ENCODE results near the gene EEIG2.

EEIG2 gene

DNA sequence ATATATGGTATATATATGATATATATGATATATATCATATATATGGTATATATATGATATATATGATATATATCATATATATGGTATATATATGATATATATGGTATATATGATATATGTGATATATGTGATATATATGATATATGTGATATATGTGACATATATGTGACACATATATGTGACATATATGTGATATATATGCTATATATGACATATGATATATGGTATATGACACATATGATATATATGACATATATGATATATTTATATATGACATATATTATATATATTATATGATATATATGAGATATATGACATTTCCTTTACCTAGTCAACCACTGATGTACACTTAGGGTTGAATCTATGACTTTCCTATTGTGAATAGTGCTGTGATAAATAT, 36.1 kb upstream of the EEIG2 start:
- TF ChIP-seq, protein P1, sequence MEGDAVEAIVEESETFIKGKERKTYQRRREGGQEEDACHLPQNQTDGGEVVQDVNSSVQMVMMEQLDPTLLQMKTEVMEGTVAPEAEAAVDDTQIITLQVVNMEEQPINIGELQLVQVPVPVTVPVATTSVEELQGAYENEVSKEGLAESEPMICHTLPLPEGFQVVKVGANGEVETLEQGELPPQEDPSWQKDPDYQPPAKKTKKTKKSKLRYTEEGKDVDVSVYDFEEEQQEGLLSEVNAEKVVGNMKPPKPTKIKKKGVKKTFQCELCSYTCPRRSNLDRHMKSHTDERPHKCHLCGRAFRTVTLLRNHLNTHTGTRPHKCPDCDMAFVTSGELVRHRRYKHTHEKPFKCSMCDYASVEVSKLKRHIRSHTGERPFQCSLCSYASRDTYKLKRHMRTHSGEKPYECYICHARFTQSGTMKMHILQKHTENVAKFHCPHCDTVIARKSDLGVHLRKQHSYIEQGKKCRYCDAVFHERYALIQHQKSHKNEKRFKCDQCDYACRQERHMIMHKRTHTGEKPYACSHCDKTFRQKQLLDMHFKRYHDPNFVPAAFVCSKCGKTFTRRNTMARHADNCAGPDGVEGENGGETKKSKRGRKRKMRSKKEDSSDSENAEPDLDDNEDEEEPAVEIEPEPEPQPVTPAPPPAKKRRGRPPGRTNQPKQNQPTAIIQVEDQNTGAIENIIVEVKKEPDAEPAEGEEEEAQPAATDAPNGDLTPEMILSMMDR (IDR thresholded peaks at IDR 0.05; ENCODE audit: control insufficient read depth, extremely low read depth, insufficient read depth), result no peak
- no peak overlapping the region for H3K4me3 ChIP-seq (ENCODE audit: low read depth, low read length)
- DNase-seq (ENCODE audit: low read depth), result no peak

DNA sequence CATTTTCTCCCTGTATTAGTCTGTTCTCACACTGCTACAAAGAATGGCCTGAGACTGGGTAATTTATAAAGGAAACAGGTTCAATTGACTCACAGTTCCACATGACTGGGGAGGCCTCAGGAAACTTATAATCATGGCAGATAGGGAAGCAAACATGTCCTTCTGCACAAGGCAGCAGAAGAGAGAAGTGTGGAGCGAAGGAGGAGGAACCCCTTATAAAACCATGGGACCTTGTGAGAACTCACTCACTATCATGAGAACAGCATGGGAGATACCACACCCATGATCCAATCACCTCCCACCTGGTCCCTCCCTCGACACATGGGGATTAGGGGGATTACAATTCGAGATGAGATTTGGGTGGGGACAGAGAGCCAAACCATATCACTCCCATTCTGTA, 35.2 kb upstream of the EEIG2 start:
- no peak for DNase-seq (ENCODE audit: low read depth)
- H3K4me3 ChIP-seq (ENCODE audit: low read depth, low read length), result no peak overlapping the region
- TF ChIP-seq, protein P1 (IDR thresholded peaks at IDR 0.05; ENCODE audit: control insufficient read depth, extremely low read depth, insufficient read depth), result no peak

DNA sequence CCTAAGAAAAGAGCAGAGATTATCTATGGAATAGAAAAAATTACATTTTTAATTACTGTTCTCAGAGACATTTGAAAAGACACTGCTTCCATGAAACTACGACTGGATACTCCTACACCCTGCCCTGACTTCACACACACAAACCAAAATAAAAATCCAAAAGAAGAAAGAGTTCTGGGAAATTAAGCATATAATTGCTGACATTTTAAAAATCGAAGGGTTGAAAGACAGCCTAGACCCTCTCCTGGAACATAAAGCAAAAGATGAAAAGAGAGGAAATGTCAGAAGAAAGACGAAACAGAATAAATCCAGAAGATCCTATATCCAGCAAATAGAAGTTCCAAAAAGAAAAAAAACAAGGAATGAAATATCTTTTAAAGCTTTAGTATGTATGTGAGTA, 32.8 kb upstream of the EEIG2 start:
- TF ChIP-seq, protein P1 (IDR thresholded peaks at IDR 0.05; ENCODE audit: control insufficient read depth, extremely low read depth, insufficient read depth), result no peak
- no peak overlapping the region for H3K4me3 ChIP-seq (ENCODE audit: low read depth, low read length)

DNA sequence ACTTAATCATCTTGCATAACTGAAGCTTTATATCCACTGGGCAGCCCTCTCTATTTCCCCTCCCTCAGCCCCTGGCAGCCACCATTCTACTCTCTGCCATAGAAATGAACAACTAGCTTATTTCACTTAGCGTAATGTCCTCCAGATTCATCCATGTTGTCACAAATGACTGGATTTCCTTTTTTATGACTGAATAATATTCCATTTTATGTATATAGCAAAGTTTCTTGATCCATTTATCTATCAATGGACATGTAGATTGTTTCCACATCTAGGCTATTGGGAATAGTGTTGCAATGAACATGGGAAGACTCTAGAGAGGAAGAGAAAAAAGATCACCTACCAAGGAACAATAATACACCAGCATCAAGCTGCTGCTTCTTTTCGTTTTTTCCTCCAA, 32.1 kb upstream of the EEIG2 start:
- no peak for DNase-seq (ENCODE audit: low read depth)
- H3K4me3 ChIP-seq (ENCODE audit: low read depth, low read length), result no peak overlapping the region
- TF ChIP-seq, protein P1 (IDR thresholded peaks at IDR 0.05; ENCODE audit: control insufficient read depth, extremely low read depth, insufficient read depth), result no peak

More for the DNA sequence above, 32.8 kb upstream of the EEIG2 start:
- DNase-seq (ENCODE audit: low read depth), result no peak

DNA sequence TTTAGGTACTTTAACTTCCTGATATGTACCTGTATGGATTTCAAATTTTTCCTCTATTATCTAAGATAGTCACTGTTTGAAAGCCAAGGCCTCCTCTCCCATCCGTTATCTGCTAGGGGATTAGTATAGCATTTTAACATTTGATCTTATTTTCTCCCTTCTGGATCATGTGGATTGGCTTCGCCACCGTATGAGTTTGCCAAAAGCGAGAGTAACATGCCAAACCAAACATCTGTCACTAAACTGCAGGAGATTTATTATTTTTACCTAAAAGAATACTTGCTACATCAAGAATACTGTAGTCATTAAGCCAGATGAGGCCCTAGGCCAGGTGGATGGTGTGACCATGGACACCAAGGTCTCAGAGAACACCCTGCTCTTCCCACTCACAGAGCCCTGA, 28.5 kb upstream of the EEIG2 start:
- no peak for DNase-seq (ENCODE audit: low read depth)
- TF ChIP-seq, protein P1 (IDR thresholded peaks at IDR 0.05; ENCODE audit: control insufficient read depth, extremely low read depth, insufficient read depth), result no peak
- H3K4me3 ChIP-seq (ENCODE audit: low read depth, low read length), result no peak overlapping the region

DNA sequence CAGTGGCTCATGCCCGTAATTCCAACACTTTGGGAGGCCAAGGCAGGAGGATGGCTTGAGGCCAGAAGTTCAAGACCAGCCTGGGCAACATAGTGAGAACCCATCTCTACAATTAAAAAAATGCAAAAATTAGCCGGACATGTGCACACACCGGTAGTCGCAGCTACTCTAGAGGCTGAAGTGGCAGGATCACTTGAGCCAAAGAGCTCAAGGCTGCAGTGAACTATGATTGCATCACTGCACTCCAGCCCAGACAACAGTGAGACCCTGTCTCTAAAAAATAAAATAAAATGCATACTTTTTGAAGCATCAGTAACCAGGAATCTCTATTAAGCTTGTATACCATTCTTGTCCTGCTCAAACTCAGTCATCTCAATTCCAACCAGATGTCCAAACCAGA, 27.2 kb upstream of the EEIG2 start:
- no peak overlapping the region for H3K4me3 ChIP-seq (ENCODE audit: low read depth, low read length)
- TF ChIP-seq, protein P1 (IDR thresholded peaks at IDR 0.05; ENCODE audit: control insufficient read depth, extremely low read depth, insufficient read depth), result no peak

DNA sequence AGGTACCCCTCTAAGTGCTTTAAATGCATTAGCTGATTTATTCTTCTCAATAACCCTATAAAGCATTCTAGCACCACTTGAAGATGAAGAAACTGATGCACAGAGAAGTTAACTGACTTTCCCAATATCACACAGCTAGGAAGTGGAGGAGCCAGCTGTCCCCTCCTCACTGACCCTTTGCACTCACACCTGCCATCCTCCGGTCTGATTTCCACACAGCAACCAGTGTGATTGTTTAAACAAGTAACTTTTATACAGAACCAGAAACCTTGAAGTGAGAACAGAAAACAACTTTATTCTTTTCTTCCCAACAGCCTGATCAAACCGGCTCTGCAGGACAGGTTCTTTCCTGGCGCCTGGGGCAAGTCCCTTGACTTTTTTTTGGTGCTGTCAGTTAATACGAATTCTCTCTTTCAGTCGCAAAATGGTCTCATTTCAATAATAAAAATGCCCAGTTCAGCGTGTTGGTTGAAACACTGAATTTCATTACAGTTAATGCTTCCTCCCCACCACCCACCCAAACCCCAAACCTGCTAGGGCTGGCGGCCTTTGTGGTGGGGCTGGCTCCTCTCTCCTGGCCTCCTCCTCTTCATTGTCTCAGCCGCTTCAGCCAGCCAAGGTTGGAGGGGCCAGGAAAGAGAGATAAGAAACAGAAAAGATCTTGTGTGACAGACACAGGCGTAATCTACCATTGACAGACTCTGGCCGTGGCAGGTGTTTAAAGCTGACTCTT, 26.4 kb upstream of the EEIG2 start:
- DNase-seq (ENCODE audit: low read depth), result peak; percentile 60
- H3K4me3 ChIP-seq (ENCODE audit: low read depth, low read length), result no peak overlapping the region
- TF ChIP-seq, protein P1 (IDR thresholded peaks at IDR 0.05; ENCODE audit: control insufficient read depth, extremely low read depth, insufficient read depth), result peak; percentile 28

More for the DNA sequence above, 27.2 kb upstream of the EEIG2 start:
- no peak for DNase-seq (ENCODE audit: low read depth)
